Measurements from ENCODE around the gene CDH18.

GRCh38 chr5:19975795-19976194 is 12.2 kb downstream of the CDH18 start:
- TF ChIP-seq CTCF (IDR thresholded peaks at IDR 0.05) (no peak), POLR2A (IDR thresholded peaks at IDR 0.05) (no peak)

Data from body of pancreas (tissue), 4 donors.